ENCODE measurements around the gene RRAD.

RRAD gene

DNA sequence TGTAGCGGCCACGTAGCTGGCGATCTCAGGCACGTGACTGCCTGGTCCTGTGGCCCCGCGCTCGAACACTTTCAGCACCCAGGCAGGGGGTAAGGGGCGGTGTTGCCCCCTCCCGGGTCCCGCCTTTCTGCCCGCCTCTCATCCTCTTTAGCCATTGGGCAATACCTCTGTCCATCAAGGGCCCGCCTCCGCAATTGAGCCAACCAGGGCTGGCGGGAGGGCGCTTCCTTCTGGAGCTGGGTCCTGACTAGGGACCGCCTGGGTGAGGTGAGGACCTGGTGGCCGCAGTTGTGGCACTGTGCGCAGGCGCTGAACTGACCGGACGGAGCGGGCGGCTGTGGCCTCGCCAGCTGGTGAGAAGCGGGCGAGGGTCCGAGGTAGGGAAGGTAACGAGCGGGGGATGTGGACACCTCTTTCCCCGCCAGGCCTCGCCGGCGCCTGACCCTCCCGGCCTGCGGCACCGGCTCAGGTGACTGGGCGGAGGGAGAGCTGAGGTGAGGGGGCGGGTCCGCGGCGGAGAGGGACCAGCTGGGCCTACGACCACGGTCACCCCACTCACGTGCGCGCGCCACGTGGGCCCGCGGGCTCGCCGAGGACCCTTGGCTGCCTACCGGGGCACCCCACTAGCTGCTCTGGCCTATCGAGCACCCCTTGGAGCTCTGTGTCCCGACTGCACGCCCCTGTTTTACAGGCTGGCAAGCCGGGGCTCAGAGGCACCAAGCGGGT lies 44.9 kb downstream of the RRAD start, which contains the start of gene PDP2:
Gene PDP2, plus strand, starts transcription at position 228 of the 726 bp plus-strand sequence. CDS start 3,770 bp downstream, outside the sequence.
- DNase-seq (ENCODE audit: low read depth), result peak; percentile 75

DNA sequence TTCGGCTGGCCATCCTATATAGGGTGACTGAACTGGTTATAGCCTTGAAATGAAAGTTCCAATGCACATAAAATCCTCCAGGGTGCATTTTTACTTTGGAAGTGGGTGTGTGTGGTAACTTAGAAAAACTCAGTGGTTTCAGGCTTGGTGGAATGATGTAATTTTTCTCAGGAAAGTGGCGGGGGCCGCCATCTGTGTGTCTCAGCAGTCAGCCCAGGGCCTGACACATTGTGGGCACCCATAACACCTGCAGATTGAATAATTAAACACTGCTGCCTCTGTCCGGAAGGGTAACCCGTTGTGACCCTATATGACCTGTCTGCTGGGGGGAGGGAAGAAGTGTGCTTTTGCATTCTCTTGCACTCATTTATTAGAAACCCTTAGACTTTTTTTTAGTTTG lies 47.3 kb downstream of the RRAD start:
- DNase-seq (ENCODE audit: low read depth), result no peak

DNA sequence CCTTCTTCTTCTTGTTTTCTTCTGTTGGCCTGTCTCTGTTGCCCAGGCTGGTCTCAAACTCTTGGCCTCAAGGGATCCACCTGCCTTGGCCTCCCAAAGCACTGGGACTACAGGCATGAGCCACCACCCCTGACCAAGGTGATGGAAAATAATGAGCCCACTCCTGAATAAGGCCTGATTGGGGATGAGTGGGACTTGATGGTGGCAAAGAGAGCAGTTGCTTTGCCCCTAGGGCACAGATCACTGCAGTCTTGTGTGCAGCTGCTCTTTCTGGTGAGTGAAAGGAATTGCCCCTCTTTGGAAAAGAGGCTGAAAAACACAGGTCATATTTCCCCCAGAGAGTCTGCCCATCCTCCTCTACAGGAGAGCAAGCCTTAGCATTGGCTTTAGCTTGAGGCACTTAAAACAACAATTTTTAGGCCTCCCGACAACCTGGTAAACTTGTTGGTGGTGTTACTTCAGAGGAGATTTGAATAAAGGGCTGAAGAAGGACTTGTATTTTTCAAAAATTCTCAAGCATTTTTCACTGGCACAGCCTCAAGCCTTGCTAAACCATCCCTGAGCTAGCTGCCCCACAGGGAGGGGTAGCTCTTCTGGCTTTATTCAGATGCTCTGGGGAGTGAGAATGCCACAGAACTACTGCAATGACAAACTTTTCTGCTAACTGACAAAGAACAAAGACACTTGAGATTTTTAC lies 51.1 kb downstream of the RRAD start:
- DNase-seq (ENCODE audit: low read depth), result no peak

DNA sequence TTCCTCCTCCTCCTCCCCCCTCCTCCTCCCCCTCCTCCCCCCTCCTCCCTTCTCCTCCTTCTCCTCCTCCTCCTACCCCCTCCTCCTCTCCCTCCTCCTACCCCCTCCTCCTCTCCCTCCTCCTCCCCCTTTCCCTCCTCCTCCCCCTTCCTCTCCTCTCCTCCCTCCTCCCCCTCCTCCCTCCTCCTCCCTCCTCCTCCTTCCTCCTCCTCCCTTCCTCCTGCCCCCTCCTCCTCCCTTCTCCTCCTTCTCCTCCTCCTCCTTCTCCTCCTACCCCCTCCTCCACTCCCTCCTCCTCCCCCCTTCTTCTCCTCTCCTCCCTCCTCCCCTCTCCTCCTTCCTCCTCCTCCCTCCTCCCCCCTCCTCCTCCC lies 51.7 kb downstream of the RRAD start:
- DNase-seq (ENCODE audit: low read depth), result no peak

DNA sequence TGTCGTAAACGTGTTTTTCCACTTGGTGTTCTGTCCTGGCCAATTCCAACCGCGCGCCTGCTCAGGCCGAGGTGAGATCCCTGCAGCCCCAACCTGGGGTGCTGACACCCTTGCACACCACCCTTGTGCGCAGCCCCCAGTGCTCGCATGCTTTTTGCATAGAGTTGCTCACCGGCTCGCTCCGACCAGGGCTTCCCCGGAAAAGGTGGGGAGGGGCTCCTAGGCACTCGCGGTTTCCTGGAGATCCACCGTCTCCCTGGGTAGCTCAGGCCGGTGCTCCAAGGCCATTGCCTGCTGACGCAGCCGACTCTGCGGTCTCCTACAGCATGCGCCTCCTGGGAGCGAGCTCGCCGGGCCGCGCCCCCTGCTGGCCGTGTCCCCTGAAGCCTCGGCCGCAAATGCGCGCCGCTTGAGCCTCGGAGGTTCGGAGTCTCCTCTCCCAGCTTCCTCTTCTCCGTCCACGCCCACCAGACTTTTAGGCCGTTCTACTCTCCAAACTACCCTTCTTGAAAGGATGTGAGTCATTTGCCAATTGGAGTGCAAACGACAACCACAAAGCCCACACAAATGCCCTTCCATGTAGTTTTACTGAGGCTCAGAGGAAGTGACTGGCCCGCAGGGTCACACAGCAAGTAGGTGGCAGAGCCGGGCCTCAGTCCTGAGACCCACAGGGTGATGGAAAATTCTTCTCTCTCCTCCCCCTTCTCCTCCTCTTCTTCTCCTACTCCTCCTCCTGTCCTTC lies 52.2 kb downstream of the RRAD start:
- peak; percentile 77 for DNase-seq (ENCODE audit: low read depth)

DNA sequence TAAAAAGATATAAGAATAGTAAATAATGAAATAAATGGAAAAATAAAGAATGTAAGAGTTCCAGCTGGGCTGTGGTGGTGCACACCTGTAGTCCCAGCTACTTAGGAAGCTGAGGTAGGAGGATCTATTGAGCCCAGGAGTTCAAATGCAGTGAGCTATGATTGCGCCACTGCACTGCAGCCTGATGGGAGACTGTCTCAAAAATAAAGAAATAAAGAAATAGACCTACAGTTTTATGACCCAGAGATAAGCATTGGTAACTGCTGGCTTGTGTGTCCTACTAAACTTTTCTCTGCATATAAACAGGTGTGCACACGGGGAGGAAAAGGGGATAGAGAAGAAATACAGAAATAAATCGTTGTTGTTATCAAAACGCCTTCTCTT lies 52.8 kb downstream of the RRAD start:
- no peak for DNase-seq (ENCODE audit: low read depth)

DNA sequence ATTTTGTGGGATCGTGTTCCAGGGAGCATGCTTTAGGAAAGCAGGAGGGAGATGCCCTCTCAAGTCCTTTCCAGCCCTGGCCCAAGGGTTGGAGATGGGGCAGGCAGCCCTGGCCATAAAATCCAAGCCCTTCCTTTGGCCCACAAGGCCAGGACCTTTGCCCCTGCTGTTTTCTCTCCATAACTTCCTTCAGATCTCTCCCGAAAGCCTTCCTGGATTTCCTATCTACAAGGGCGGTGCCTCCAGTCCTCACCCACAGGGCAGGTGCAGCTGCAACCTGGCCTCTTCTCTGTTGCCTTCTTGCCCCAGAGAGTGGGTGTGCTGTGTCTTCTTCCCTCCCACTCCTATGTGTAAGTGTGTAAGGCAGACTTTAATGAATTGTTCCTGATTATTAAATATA lies 53.5 kb downstream of the RRAD start:
- DNase-seq (ENCODE audit: low read depth), result no peak
